Measurements from ENCODE around the gene DGKG. TPM values are rescaled to one million over a fixed set of nuclear protein-coding genes. Genes with fewer than 3 reads are reported as not detected.

The DGKG gene
- total and polyA plus RNA-seq, 7 donors, result 3.6 to 12.1 (median 8.0) TPM

GRCh38 chr3:186121968-186122367, 240.1 kb downstream of the DGKG start:
- DNase-seq (no peak), ATAC-seq (no peak)
- Histone ChIP-seq H3K27me3 (ENCODE audit: insufficient read depth in 3 of 3, low read length in 2 of 3) (peaks cover 0 to 5% (median 0%) of the 10 kb centered on the region in 3 donors), H3K4me3 (no peak overlapping the region), H3K4me1 (no peaks in the 10 kb centered on the region), H3K27ac (no peak overlapping the region), H3K36me3 (ENCODE audit: insufficient read depth in 1 of 2, low read depth in 1 of 2) (no peaks in the 10 kb centered on the region), H3K9me3 (no peaks in the 10 kb centered on the region)
- intact Hi-C loops (cut with DNase I), result no loop called here
- TF ChIP-seq CTCF (IDR thresholded peaks at IDR 0.05), result no peak
- WGBS, 3 donors, result 20 to 30% (median 25%) methylated on average over 2 of the region's 2 CpGs

GRCh38 chr3:186121278-186121677, 240.8 kb downstream of the DGKG start:
- Histone ChIP-seq H3K4me3 (no peak overlapping the region), H3K9me3 (no peaks in the 10 kb centered on the region), H3K27me3 (ENCODE audit: insufficient read depth in 3 of 3, low read length in 2 of 3) (peaks cover 0 to 7% (median 0%) of the 10 kb centered on the region in 3 donors), H3K27ac (no peak overlapping the region), H3K4me1 (no peaks in the 10 kb centered on the region), H3K36me3 (ENCODE audit: insufficient read depth in 1 of 2, low read depth in 1 of 2) (no peaks in the 10 kb centered on the region)
- no peak for DNase-seq
- 45 to 51% (median 48%) methylated on average over 6 of the region's 6 CpGs for WGBS, 3 donors
- ATAC-seq, result no peak
- TF ChIP-seq CTCF (IDR thresholded peaks at IDR 0.05), result no peak
- intact Hi-C loops (cut with DNase I), result no loop called here

GRCh38 chr3:186119499-186119898, 242.5 kb downstream of the DGKG start:
- Histone ChIP-seq H3K4me3 (no peak overlapping the region), H3K27me3 (ENCODE audit: insufficient read depth in 3 of 3, low read length in 2 of 3) (peaks cover 0 to 7% (median 0%) of the 10 kb centered on the region in 3 donors), H3K9me3 (no peaks in the 10 kb centered on the region), H3K27ac (no peak overlapping the region), H3K4me1 (no peaks in the 10 kb centered on the region), H3K36me3 (ENCODE audit: insufficient read depth in 1 of 2, low read depth in 1 of 2) (no peaks in the 10 kb centered on the region)
- no peak for TF ChIP-seq CTCF (IDR thresholded peaks at IDR 0.05)
- 75 to 84% (median 81%) methylated on average over 4 of the region's 4 CpGs for WGBS, 3 donors
- ATAC-seq, result no peak
- no peak for DNase-seq
- intact Hi-C loops (cut with DNase I), result no loop called here

GRCh38 chr3:186118692-186119091, 243.3 kb downstream of the DGKG start:
- Histone ChIP-seq H3K4me1 (no peaks in the 10 kb centered on the region), H3K4me3 (no peak overlapping the region), H3K27me3 (ENCODE audit: insufficient read depth in 3 of 3, low read length in 2 of 3) (peaks cover 0 to 7% (median 0%) of the 10 kb centered on the region in 3 donors), H3K9me3 (no peaks in the 10 kb centered on the region), H3K36me3 (ENCODE audit: insufficient read depth in 1 of 2, low read depth in 1 of 2) (no peaks in the 10 kb centered on the region), H3K27ac (no peak overlapping the region)
- DNase-seq, result no peak
- ATAC-seq, result no peak
- intact Hi-C loops (cut with DNase I), result no loop called here
- 92 to 94% (median 93%) methylated on average over 5 of the region's 5 CpGs for WGBS, 3 donors
- no peak for TF ChIP-seq CTCF (IDR thresholded peaks at IDR 0.05)

GRCh38 chr3:186117521-186118134, 244.4 kb downstream of the DGKG start:
- no peak for ATAC-seq
- Histone ChIP-seq H3K27me3 (ENCODE audit: insufficient read depth in 3 of 3, low read length in 2 of 3) (peaks cover 0 to 7% (median 1%) of the 10 kb centered on the region in 3 donors), H3K4me1 (no peaks in the 10 kb centered on the region), H3K4me3 (no peak overlapping the region), H3K9me3 (no peaks in the 10 kb centered on the region), H3K27ac (no peak overlapping the region), H3K36me3 (ENCODE audit: insufficient read depth in 1 of 2, low read depth in 1 of 2) (no peaks in the 10 kb centered on the region)
- 85 to 89% (median 86%) methylated on average over 3 of the region's 3 CpGs for WGBS, 3 donors
- intact Hi-C loops (cut with DNase I), result no loop called here
- no peak for DNase-seq
- no peak for TF ChIP-seq CTCF (IDR thresholded peaks at IDR 0.05)

Data from psoas muscle (tissue), 8 donors.